MCF 10A (cell line): Measurements from ENCODE around the gene PTCD1. TPM values are rescaled to one million over a fixed set of nuclear protein-coding genes. Genes with fewer than 3 reads are reported as not detected.

Experiments used
- BruUV-seq: library from RNA; stranded (reverse); fragments of 400-500 nt; replicated peaks from 2 replicates; lab custom pipeline; 2021; lab: Mats Ljungman, UMichigan
- CTCF ChIA-PET: fragments of 300-600 bp; sonication (Branson Sonifier 250); formaldehyde crosslinking; extraction: SDS; loops from one replicate; lab custom pipeline; 2021; ENCODE audit warnings: antibody characterized with exemption, inconsistent platforms; lab: Yijun Ruan, JAX
- POLR2A ChIA-PET: fragments of 300-600, 350-650 bp; sonication (Branson Sonifier 250); formaldehyde crosslinking; extraction: SDS; loops from one replicate; lab custom pipeline; 2020; ENCODE audit warnings: antibody characterized with exemption, inconsistent platforms; lab: Yijun Ruan, JAX
- DNase-seq: peaks from one replicate; pipeline ENCODE4 v3.0.0-alpha.2; 2018; ENCODE audit not compliant: unreplicated experiment
- H3K27ac Mint-ChIP-seq: one replicate; pipeline ENCODE4 v1.8.0; 2022; ENCODE audit warnings: mild to moderate bottlenecking, low read depth, mixed read lengths; ENCODE audit not compliant: unreplicated experiment
- H3K27me3 Mint-ChIP-seq: one replicate; pipeline ENCODE4 v1.8.0; 2022; ENCODE audit warnings: mixed read lengths; ENCODE audit not compliant: insufficient read depth, unreplicated experiment
- H3K36me3 Mint-ChIP-seq: one replicate; pipeline ENCODE4 v1.8.0; 2022; ENCODE audit warnings: mild to moderate bottlenecking, moderate library complexity, mixed read lengths; ENCODE audit not compliant: insufficient read depth, unreplicated experiment
- H3K4me1 Mint-ChIP-seq: one replicate; pipeline ENCODE4 v1.8.0; 2022; ENCODE audit warnings: mixed read lengths; ENCODE audit not compliant: insufficient read depth, unreplicated experiment
- H3K4me3 Mint-ChIP-seq: one replicate; pipeline ENCODE4 v1.8.0; 2022; ENCODE audit warnings: mild to moderate bottlenecking, moderate library complexity, mixed read lengths; ENCODE audit not compliant: unreplicated experiment
- H3K9me3 Mint-ChIP-seq: one replicate; pipeline ENCODE4 v1.8.0; 2022; ENCODE audit warnings: mixed read lengths; ENCODE audit not compliant: unreplicated experiment
- intact Hi-C: fragments of 100-400 bp; cut with micrococcal nuclease; formaldehyde crosslinking; loops from 2 replicates; pipeline ENCODE4 v1.14.1; 2022
- total RNA-seq: library from RNA; stranded (reverse); gene quantifications from 2 replicates; pipeline ENCODE4 v1.2.3, GENCODE V29; 2022
- TF ChIP-seq, protein P1 (sequence below): fragments of 200-600 bp; IDR thresholded peaks from one replicate; pipeline ENCODE4 v1.8.0; 2022; ENCODE audit warnings: antibody characterized with exemption, mild to moderate bottlenecking; ENCODE audit not compliant: unreplicated experiment

Gene PTCD1
- total RNA-seq, 1 experiment from 2014 or later = 4.9 TPM

DNA sequence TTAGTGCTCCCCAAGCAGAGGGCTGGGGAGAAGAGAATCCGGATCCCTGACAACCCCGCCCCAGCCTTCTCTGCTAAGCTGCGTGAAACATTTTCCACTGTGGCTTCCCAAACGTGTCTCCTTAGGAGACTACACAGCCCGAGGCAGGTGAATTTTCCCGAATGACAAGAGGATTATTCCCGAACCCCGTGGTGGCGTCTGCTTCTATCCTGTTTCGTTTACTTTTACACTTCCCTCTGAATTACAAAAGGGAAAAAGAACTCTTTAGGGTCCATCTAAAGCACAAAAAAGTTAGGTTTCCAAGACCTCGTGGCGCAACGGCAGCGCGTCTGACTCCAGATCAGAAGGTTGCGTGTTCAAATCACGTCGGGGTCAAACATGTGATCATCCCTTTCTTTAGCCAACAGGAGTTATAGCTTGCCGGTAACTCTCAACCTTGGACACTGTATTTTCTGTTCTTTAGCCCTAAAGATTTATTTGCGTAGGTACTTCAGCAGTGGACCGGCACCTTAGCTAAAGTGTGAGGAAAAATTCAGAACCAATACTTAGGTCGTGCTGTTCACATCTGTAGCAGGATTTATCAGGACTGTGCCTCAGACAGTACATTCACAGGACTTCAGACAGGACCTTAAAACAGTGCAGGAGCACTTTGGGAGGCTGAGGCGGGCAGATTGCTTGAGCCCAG is 30.9 kb upstream of the PTCD1 start:
- DNase-seq = no peak
- H3K4me1 Mint-ChIP-seq = peaks cover 6% of the 10 kb centered on the region
- TF ChIP-seq, protein P1, sequence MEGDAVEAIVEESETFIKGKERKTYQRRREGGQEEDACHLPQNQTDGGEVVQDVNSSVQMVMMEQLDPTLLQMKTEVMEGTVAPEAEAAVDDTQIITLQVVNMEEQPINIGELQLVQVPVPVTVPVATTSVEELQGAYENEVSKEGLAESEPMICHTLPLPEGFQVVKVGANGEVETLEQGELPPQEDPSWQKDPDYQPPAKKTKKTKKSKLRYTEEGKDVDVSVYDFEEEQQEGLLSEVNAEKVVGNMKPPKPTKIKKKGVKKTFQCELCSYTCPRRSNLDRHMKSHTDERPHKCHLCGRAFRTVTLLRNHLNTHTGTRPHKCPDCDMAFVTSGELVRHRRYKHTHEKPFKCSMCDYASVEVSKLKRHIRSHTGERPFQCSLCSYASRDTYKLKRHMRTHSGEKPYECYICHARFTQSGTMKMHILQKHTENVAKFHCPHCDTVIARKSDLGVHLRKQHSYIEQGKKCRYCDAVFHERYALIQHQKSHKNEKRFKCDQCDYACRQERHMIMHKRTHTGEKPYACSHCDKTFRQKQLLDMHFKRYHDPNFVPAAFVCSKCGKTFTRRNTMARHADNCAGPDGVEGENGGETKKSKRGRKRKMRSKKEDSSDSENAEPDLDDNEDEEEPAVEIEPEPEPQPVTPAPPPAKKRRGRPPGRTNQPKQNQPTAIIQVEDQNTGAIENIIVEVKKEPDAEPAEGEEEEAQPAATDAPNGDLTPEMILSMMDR = no peak
- H3K27ac Mint-ChIP-seq = no peak overlapping the region
- ChIA-PET CTCF (interaction anchor here (0.6 to 0.7 kb wide), 2 partner anchors 18 to 726 kb away, joined by 3 to 4 read pairs; no protein-coding TSS in a partner anchor), POLR2A (interaction anchor here (0.7 kb wide), 1 partner anchor 31 kb away, joined by 4 read pairs; the partner anchor contains the start of gene ZNF394)
- no peaks in the 10 kb centered on the region for H3K9me3 Mint-ChIP-seq
- intact Hi-C loops = loop anchor here (10.0 kb wide), 1 partner anchor 145 kb away; the partner anchor contains the start of gene ZSCAN25
- no TSS peak for BruUV-seq
- peaks cover 12% of the 10 kb centered on the region for H3K36me3 Mint-ChIP-seq
- H3K27me3 Mint-ChIP-seq = no peaks in the 10 kb centered on the region
- no peak overlapping the region for H3K4me3 Mint-ChIP-seq

DNA sequence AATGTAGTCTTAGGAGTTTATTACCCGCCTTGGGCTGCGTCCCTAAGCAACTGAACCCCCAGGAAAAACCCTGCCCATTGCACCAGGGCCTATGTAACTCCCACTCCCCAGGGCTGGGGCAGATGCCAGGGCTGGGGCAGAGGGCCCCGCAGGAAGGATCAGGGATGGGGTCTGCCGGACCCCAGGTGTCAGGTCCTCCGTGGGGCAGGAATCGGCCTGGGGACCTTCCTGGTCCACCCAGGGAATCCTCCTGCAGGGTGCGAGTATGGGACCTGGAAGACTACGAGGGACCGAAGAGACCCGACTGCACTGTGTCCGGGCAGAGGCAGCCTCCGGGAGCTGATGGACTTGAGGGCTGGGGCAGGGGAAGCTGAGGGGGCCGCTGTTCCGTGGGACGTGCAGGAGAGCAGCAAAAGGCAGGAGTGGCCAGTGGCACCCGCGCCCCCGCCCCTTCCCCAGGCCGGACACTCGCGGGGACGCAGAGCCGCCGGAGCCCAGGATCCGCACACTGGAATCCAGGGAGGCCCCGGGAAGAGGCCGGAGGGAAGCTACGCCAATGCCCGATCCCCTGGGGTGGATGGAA is 29.8 kb upstream of the PTCD1 start:
- Mint-ChIP-seq H3K27me3 (no peaks in the 10 kb centered on the region), H3K27ac (no peak overlapping the region), H3K4me3 (no peak overlapping the region), H3K36me3 (peaks cover 21% of the 10 kb centered on the region), H3K9me3 (no peaks in the 10 kb centered on the region), H3K4me1 (peaks cover 11% of the 10 kb centered on the region)
- POLR2A ChIA-PET = no interaction called here
- no peak for DNase-seq
- CTCF ChIA-PET = no interaction called here
- BruUV-seq = no TSS peak
- TF ChIP-seq, protein P1 = no peak
- intact Hi-C loops = no loop called here

DNA sequence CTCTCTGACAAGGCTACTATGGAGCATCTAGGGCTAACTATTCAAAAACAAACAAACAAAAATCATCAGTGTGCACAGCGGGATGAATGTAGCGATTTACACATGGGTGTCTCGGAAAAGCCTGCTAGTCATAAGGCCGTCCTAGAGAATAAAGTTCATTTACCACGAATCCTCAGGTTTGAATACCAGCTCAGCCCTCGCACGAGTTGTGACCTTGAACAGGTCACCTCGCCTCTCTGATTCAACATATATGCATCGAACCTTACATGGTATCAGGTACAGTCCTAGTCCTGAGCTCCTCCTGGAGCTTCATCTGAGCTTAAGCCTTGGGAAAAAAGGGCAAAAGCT is 26.8 kb upstream of the PTCD1 start:
- ChIA-PET POLR2A (interaction anchor here (0.6 to 2.7 kb wide), 17 partner anchors 8 to 636 kb away, joined by 3 to 23 read pairs (median 4); partner anchors contain the start of genes AP4M1, BUD31, CPSF4 and MCM7), CTCF (interaction anchor here (0.6 kb wide), 2 partner anchors 15 to 513 kb away, joined by 3 read pairs; no protein-coding TSS in a partner anchor)
- TF ChIP-seq, protein P1 = no peak
- BruUV-seq = TSS peak; percentile 60
- Mint-ChIP-seq H3K4me3 (peak overlapping the region; percentile 89), H3K27me3 (no peaks in the 10 kb centered on the region), H3K9me3 (no peaks in the 10 kb centered on the region), H3K36me3 (peaks cover 37% of the 10 kb centered on the region), H3K27ac (peak overlapping the region; percentile 98), H3K4me1 (peaks cover 15% of the 10 kb centered on the region)
- peak; percentile 14 for DNase-seq
- intact Hi-C loops = no loop called here

DNA sequence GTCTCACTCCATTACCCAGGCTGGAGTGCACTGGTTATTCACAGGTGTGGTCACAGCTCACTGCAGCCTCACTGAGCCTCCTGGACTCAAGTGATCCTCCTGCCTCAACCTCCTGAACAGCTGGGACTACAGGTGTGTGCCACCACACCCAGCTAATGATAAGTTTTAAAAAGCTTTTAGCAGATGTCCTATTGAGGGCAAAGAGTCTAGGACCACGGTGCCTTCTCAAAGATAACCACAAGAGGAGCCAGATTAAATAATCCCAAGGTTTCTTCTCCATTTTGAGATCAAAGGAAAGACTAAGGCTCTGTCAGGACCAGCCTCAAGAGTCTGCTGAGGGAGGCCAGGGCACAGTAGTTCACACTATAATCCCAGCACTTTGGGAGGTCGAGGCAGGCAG is 22.6 kb upstream of the PTCD1 start:
- DNase-seq = no peak
- H3K27me3 Mint-ChIP-seq = no peaks in the 10 kb centered on the region
- ChIA-PET CTCF (interaction anchor here (0.6 kb wide), 1 partner anchor 494 kb away, joined by 3 read pairs; no protein-coding TSS in a partner anchor), POLR2A (no interaction called here)
- H3K4me1 Mint-ChIP-seq = peaks cover 17% of the 10 kb centered on the region
- H3K9me3 Mint-ChIP-seq = no peaks in the 10 kb centered on the region
- no TSS peak for BruUV-seq
- no peak overlapping the region for H3K27ac Mint-ChIP-seq
- no peak overlapping the region for H3K4me3 Mint-ChIP-seq
- intact Hi-C loops = no loop called here
- peaks cover 74% of the 10 kb centered on the region for H3K36me3 Mint-ChIP-seq
- TF ChIP-seq, protein P1 = no peak
